Loucy (cell line): ENCODE results near the gene PPP1R1C.

Experiments used
- EZH2phosphoT487 ChIP-seq: fragments of 200-600 bp; IDR thresholded peaks from 2 replicates; pipeline ENCODE4 v1.6.1; 2018; ENCODE audit warnings: antibody characterized with exemption, mild to moderate bottlenecking, moderate library complexity, borderline replicate concordance
- TF ChIP-seq, protein P1 (sequence below): fragments of 200-600 bp; sonication (generic); conservative IDR thresholded peaks from 2 replicates; pipeline ENCODE4 v1.5.1; 2014; ENCODE audit warnings: mild to moderate bottlenecking, antibody characterized with exemption, low read length

DNA sequence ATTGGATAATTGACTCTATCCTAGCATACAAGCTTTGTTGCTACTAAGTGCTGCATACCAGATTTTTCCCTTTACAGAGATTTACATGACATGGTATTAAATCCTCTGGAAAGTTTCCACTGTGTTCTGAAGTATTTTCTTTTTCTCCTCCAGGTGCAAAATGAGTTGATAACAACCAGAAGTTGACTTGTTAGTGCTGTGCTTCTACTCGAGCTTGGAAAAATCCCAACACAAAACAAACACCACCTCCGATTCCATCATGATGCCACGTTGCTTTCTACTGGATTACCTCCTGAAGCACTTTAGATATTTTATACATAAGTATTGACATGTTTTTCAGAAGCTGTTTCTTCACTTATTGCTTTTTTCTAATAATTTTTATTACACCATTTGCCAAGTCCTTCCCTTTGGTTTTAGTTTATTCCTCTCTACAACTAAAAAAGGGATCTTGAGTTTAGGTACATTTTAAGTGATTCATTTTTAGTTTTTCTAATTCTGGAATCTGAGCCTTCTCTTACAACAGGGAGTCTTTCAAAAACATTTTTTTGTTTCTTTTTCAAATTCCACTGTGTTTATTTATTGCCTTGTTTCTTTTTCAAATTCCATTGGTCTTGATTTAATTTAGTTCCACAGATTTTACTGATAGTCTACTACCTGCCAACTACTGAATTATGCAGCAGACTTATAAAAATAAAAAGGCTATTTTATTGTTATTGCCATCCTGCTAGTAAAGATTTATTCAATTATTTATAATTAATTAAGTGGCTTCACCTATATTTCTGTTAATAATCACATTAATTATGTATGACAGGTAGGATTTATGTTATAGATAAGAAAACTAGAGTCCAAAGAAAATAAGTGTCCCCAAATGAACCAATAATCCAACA lies 143.4 kb downstream of the PPP1R1C start:
- TF ChIP-seq, protein P1, sequence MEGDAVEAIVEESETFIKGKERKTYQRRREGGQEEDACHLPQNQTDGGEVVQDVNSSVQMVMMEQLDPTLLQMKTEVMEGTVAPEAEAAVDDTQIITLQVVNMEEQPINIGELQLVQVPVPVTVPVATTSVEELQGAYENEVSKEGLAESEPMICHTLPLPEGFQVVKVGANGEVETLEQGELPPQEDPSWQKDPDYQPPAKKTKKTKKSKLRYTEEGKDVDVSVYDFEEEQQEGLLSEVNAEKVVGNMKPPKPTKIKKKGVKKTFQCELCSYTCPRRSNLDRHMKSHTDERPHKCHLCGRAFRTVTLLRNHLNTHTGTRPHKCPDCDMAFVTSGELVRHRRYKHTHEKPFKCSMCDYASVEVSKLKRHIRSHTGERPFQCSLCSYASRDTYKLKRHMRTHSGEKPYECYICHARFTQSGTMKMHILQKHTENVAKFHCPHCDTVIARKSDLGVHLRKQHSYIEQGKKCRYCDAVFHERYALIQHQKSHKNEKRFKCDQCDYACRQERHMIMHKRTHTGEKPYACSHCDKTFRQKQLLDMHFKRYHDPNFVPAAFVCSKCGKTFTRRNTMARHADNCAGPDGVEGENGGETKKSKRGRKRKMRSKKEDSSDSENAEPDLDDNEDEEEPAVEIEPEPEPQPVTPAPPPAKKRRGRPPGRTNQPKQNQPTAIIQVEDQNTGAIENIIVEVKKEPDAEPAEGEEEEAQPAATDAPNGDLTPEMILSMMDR: no peak
- TF ChIP-seq EZH2phosphoT487: no peak
